Keratinocyte (primary cell): ENCODE measurements around the gene ARID1B.

ENCODE experiments used
- EZH2 ChIP-seq: IDR thresholded peaks from one replicate; pipeline ENCODE4 v1.6.1; 2012; ENCODE audit warnings: inconsistent platforms, mild to moderate bottlenecking, low read length, moderate library complexity
- TF ChIP-seq, protein P1 (sequence below), 3 experiments: IDR thresholded peaks in 1 of 3; conservative IDR thresholded peaks in 1 of 3; optimal IDR thresholded peaks in 1 of 3; 2 replicates in 2 of 3; 3 replicates in 1 of 3; pipeline versions ENCODE3 to v1.5.1; 2011; ENCODE audit warnings: low read length in 3 of 3, mild to moderate bottlenecking in 3 of 3, moderate library complexity in 2 of 3, control low read depth in 1 of 3, inconsistent platforms in 1 of 3; ENCODE audit not compliant: insufficient read depth in 2 of 3; ENCODE audit errors: extremely low read depth in 1 of 3

DNA sequence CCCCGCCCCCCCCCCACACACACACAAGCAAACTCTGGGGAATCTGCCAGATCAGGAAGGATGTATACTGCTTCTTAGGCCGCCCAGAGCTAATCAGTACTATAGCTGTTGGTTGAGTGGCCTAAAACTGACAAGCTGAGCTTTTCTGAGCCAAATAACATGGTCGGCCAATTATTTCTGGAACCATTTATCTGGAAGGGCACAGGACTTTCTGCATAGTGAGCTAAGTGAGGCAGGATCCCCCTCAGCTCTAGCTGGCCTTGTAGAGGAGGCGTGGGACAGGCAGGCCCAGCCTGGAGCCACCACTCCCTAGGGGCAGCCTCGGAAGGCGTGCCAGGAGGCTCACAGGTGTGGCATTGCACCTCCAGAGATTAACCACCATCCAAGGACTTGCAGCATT lies 346.1 kb downstream of the ARID1B start:
- no peak for TF ChIP-seq EZH2
- TF ChIP-seq, protein P1, sequence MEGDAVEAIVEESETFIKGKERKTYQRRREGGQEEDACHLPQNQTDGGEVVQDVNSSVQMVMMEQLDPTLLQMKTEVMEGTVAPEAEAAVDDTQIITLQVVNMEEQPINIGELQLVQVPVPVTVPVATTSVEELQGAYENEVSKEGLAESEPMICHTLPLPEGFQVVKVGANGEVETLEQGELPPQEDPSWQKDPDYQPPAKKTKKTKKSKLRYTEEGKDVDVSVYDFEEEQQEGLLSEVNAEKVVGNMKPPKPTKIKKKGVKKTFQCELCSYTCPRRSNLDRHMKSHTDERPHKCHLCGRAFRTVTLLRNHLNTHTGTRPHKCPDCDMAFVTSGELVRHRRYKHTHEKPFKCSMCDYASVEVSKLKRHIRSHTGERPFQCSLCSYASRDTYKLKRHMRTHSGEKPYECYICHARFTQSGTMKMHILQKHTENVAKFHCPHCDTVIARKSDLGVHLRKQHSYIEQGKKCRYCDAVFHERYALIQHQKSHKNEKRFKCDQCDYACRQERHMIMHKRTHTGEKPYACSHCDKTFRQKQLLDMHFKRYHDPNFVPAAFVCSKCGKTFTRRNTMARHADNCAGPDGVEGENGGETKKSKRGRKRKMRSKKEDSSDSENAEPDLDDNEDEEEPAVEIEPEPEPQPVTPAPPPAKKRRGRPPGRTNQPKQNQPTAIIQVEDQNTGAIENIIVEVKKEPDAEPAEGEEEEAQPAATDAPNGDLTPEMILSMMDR (optimal IDR thresholded peaks at IDR 0.05 in 1 of 3, IDR thresholded peaks at IDR 0.05 in 1 of 3, conservative IDR thresholded peaks at IDR 0.05 in 1 of 3; ENCODE audit: extremely low read depth in 1 of 3, insufficient read depth in 2 of 3, low read length in 3 of 3): no peak
